IPS-20b (cell line): ENCODE data around the gene C1QL1.

Source experiments
- H3K27ac ChIP-seq: one replicate; pipeline ENCODE4 v1.5.1; 2013; ENCODE audit warnings: low read length
- H3K27me3 ChIP-seq: 2 replicates; pipeline ENCODE4 v1.6.1; 2013; ENCODE audit warnings: mild to moderate bottlenecking, low read length, inconsistent platforms; ENCODE audit not compliant: insufficient read depth
- H3K36me3 ChIP-seq: 2 replicates; pipeline ENCODE4 v1.6.1; 2013; ENCODE audit warnings: low read depth, mild to moderate bottlenecking, inconsistent platforms, low read length, moderate library complexity; ENCODE audit not compliant: insufficient read depth
- H3K4me1 ChIP-seq: 2 replicates; pipeline ENCODE4 v1.6.1; 2013; ENCODE audit warnings: mild to moderate bottlenecking, control low read depth, inconsistent platforms, low read length, moderate library complexity; ENCODE audit not compliant: insufficient read depth
- H3K4me3 ChIP-seq: 2 replicates; pipeline ENCODE4 v1.5.1; 2013; ENCODE audit warnings: mild to moderate bottlenecking, low read length, inconsistent platforms
- H3K9ac ChIP-seq: 2 replicates; pipeline ENCODE4 v1.6.1; 2013; ENCODE audit warnings: low read depth, mild to moderate bottlenecking, inconsistent platforms, low read length, moderate library complexity
- H3K9me3 ChIP-seq: 2 replicates; pipeline ENCODE4 v1.6.1; 2013; ENCODE audit warnings: mild to moderate bottlenecking, low read depth, low read length, inconsistent platforms; ENCODE audit not compliant: insufficient read depth

C1QL1 gene

DNA sequence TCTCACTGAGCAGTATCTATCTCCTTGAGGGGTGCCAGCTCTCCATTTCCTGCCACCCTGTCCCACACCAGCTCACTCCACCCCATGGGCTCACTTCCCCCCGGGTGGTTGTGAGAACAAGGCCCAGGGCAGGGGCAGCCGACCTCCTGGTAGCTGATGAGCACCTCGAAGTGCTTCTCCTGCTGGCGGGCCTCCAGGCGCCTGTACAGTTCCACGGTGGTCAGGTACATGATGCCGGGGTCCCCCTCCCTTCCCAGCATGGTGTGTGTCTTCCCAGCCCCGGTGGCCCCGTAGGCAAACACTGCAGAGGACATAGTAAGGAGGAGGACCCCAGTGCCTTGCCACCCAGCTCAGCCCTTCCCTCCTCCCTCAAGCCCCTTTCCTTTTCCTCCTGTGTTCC is 33.0 kb downstream of the C1QL1 start:
- Histone ChIP-seq H3K36me3 (peaks cover 68% of the 10 kb centered on the region), H3K4me1 (no peaks in the 10 kb centered on the region), H3K4me3 (no peak overlapping the region), H3K27ac (no peak overlapping the region), H3K27me3 (no peaks in the 10 kb centered on the region), H3K9me3 (no peaks in the 10 kb centered on the region), H3K9ac (no peak overlapping the region)

DNA sequence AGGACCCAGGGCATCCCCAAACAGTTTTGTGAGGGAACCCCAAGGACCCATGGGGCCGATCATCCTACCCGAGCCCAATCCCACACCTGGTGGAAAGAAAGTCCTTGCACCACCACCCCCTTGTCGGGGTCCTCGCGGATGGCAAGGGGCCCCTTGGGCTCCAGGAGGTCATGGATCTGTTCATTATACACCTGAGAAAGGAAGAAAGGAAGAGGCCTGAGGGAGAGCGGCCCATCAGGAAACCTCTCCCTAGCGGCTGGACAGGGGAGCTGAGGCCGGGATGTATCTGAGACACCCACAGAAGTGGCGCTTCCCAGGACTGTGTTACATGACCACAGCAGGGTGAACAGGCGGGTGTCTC is 33.4 kb downstream of the C1QL1 start:
- Histone ChIP-seq H3K9me3 (no peaks in the 10 kb centered on the region), H3K9ac (no peak overlapping the region), H3K4me1 (no peaks in the 10 kb centered on the region), H3K27ac (no peak overlapping the region), H3K36me3 (peaks cover 72% of the 10 kb centered on the region), H3K27me3 (no peaks in the 10 kb centered on the region), H3K4me3 (no peak overlapping the region)

DNA sequence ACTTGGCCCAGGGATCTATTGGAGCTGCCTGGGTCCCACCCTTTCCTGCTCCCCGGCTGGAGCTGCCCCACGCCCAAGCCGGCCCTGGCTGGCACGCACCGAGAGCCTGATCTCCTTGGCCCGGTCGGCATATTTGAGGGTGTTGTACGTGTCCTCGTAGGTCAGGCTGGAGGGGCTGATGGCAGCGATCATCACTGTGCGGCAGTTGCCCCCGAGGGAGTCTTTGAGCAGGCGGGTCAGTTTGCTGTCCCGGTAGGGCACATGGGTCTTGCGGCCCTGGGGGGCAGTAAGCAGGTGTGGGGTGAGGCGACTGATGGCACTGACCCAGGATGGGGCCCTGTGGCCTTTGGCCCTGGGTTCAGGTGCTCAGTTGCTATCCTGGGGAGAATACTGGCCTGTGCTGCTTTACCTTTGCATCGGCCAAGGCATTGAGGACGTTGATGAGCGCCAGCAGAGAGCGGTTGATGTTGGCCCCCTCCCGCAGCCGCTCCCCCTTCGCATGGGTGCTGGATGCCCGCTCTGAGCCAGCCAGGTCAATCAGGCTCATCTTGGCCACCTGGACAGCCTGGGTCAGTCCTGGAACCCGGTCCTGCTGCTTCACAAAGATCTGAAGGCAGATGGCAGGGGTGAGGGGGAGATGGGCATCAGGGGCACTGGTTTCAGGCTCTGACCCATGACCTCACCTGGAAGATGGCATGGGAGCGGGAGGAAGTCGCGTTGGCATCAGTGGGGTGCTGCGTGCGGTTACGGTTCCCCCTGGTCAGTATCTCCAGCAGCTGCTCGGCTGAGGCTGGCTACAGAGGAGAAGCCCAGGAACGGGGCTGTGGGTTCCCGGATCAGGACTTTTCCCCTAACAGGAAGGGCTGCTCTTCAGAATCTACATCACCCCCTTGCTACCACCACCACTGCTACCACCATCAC is 34.0 kb downstream of the C1QL1 start:
- Histone ChIP-seq H3K9ac (no peak overlapping the region), H3K4me1 (no peaks in the 10 kb centered on the region), H3K27me3 (no peaks in the 10 kb centered on the region), H3K4me3 (no peak overlapping the region), H3K9me3 (no peaks in the 10 kb centered on the region), H3K36me3 (peaks cover 79% of the 10 kb centered on the region), H3K27ac (no peak overlapping the region)

DNA sequence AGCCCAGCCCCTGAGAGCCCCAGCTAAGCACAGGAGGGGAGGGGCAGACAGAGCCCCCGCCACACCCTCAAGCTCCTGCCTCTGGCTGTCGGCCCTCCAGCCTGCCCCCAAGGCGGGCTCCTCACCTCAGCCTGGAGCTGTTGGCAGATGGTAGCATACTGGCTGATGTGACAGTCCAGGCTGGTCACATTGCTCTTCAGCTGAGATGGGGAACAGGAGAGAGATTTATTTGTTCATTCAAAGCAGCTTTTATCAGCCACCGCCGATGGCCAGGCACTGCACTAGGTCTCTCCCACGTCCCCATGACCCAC is 35.4 kb downstream of the C1QL1 start:
- Histone ChIP-seq H3K9me3 (no peaks in the 10 kb centered on the region), H3K4me1 (no peaks in the 10 kb centered on the region), H3K4me3 (no peak overlapping the region), H3K36me3 (peaks cover 88% of the 10 kb centered on the region), H3K27ac (no peak overlapping the region), H3K27me3 (no peaks in the 10 kb centered on the region), H3K9ac (no peak overlapping the region)

DNA sequence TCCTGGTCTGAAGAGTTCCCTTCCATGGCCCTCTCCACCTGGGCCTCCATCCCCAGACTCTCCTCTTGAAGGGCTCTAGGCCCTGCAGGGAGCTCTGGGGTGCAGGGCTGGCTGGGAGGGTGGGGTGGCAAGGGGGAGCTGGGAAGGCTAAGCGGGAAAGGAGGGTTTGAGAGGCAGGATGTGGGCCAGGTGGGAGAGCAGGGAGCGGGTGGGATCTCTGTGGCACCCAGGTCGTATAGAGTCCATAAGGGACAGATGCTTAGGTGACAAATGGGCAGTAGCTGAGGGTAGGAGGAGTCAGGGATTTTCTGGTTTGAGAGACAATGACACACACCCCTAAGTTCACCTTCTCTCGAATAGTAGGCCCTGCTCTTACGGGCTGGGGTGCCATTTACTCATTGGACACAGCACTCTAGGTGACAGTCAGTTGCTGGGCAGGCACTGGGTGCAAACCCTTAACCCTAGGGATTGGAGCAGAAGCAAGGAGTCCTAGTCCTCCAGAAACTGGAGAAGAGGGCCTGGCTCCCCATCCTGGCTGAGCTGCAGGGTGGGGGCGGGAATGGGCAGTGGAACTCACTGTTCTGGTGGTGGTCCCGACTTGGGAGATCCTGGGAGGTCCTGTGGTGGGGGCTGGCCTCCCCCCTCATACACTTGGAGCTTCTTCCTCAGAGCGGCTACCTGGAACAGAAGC is 35.9 kb downstream of the C1QL1 start:
- Histone ChIP-seq H3K36me3 (peaks cover 91% of the 10 kb centered on the region), H3K9ac (no peak overlapping the region), H3K4me1 (no peaks in the 10 kb centered on the region), H3K27me3 (no peaks in the 10 kb centered on the region), H3K9me3 (no peaks in the 10 kb centered on the region), H3K4me3 (no peak overlapping the region), H3K27ac (no peak overlapping the region)

DNA sequence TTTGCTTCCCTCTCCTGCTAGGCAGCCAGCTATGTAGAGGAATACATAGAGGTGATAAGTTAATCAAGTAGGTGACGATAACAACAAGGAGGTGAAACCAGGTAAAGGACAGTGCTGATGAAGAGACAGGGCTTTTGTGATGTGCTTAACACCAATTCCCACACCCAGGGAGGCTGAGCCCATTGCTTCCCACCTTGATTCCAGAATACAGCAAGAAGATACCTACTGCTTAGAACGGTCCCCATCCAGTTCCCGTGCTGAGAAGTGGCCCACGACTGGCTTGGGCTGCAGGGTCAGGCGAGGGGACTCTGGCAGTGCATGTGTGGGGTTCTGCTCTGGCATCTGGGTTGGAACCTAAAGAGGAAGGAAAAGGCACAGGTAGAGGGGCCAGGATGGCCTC is 36.7 kb downstream of the C1QL1 start:
- no peaks in the 10 kb centered on the region for H3K9me3 ChIP-seq
- H3K4me3 ChIP-seq = no peak overlapping the region
- H3K4me1 ChIP-seq = no peaks in the 10 kb centered on the region
- no peak overlapping the region for H3K27ac ChIP-seq
- peaks cover 97% of the 10 kb centered on the region for H3K36me3 ChIP-seq
- no peak overlapping the region for H3K9ac ChIP-seq
- H3K27me3 ChIP-seq = no peaks in the 10 kb centered on the region

DNA sequence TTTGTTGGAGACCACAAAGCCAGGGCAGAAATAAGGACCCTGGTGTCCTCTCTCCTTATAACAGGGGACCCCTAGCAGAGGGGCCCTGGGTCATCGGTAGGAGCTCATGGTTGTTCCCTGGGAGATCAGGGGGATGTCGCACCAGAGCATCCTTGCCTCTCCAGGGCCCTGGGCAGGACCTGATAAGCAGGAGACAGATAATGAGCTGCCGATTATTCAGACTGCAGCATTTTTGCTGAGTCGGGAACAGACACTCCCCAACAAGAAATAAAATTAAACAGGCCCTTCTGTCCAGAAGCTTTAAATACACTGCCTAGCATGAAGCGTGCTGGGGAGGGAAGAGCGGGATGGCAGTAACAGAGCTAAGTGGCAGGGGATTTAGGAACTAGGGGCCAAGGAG is 37.4 kb downstream of the C1QL1 start:
- Histone ChIP-seq H3K9me3 (no peaks in the 10 kb centered on the region), H3K36me3 (peaks cover 99% of the 10 kb centered on the region), H3K9ac (no peak overlapping the region), H3K4me1 (no peaks in the 10 kb centered on the region), H3K27ac (no peak overlapping the region), H3K27me3 (no peaks in the 10 kb centered on the region), H3K4me3 (no peak overlapping the region)

DNA sequence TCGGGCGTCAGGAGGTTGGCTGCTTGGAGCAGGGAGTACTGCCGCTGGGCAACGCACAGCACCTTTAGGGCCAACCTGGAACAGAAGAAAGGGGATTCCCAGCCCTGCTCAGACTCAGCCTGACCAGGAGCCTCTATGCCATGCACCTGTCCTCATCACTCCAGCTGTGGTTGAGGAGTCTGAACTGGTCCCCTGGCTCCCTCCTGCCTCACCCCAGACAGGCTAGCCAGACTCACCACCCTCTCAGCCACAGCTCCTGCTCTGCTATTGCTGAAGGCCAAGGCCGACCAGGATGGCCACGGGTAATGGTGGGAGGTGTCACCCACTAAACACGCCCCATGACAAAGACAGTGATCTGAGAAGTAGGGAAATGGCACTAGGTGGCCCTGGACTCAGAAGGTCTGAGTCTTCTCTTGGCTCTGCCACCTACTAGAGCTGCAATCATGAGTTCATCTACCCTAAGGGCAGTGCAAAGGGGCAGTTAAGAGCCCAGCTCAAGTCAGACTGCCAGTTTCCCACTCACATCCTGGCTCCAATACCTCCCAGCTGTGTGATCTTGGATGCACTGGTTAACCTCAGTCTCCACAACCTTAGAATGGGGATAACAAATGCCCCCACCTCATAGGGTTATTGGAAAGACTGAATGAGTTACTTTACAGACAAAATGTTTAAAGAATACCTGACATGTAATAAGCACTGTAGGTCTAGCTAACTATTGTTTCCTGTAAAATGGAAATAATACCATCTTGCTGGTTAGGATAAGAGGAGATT is 39.0 kb downstream of the C1QL1 start:
- H3K4me1 ChIP-seq = no peaks in the 10 kb centered on the region
- no peak overlapping the region for H3K27ac ChIP-seq
- H3K27me3 ChIP-seq = no peaks in the 10 kb centered on the region
- H3K36me3 ChIP-seq = peaks cover 85% of the 10 kb centered on the region
- no peak overlapping the region for H3K9ac ChIP-seq
- H3K4me3 ChIP-seq = no peak overlapping the region
- no peaks in the 10 kb centered on the region for H3K9me3 ChIP-seq

DNA sequence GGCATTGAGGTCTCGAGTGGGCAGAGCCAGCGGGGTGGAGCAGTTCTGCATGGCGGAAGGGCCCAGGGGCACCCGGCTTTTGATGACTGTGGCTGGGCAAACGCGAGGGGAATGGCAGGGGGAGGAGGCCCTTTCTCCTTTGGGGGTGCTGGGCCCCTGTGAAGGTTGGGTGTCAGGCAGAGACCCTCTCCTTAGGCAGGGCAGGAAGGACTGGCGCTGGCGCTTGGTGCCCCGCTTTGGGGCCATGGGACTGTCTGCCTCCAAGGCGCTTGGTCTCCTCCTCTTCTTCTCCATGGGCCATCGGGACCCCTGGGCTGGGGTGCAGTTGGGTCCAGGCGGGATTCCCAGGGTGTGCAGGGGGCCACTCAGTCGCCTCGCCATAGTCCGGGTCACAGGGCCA is 40.0 kb downstream of the C1QL1 start:
- no peaks in the 10 kb centered on the region for H3K9me3 ChIP-seq
- H3K27me3 ChIP-seq = no peaks in the 10 kb centered on the region
- no peak overlapping the region for H3K4me3 ChIP-seq
- H3K9ac ChIP-seq = no peak overlapping the region
- no peaks in the 10 kb centered on the region for H3K4me1 ChIP-seq
- H3K36me3 ChIP-seq = peaks cover 76% of the 10 kb centered on the region
- no peak overlapping the region for H3K27ac ChIP-seq

DNA sequence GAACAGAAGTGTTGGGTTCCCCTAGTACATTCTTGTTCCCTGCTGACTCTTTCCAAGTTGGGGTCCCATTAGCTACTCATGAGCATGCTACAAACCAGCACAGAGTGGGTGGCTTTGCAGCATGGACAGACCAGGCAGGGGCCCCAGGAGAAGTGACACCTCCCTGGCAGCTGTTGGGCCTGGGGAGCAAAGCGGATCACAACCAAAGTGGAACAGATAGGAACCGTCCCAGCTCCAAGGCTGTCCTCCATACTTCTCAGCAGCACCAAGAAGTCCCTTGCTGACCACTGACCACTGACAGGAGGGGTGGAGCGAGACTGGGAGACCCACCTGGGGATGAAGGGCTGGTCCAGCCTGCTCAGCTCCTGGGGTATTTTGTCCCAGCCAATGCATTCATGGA is 40.4 kb downstream of the C1QL1 start:
- no peak overlapping the region for H3K9ac ChIP-seq
- H3K27ac ChIP-seq = no peak overlapping the region
- no peak overlapping the region for H3K4me3 ChIP-seq
- H3K4me1 ChIP-seq = no peaks in the 10 kb centered on the region
- H3K27me3 ChIP-seq = no peaks in the 10 kb centered on the region
- no peaks in the 10 kb centered on the region for H3K9me3 ChIP-seq
- peaks cover 72% of the 10 kb centered on the region for H3K36me3 ChIP-seq

DNA sequence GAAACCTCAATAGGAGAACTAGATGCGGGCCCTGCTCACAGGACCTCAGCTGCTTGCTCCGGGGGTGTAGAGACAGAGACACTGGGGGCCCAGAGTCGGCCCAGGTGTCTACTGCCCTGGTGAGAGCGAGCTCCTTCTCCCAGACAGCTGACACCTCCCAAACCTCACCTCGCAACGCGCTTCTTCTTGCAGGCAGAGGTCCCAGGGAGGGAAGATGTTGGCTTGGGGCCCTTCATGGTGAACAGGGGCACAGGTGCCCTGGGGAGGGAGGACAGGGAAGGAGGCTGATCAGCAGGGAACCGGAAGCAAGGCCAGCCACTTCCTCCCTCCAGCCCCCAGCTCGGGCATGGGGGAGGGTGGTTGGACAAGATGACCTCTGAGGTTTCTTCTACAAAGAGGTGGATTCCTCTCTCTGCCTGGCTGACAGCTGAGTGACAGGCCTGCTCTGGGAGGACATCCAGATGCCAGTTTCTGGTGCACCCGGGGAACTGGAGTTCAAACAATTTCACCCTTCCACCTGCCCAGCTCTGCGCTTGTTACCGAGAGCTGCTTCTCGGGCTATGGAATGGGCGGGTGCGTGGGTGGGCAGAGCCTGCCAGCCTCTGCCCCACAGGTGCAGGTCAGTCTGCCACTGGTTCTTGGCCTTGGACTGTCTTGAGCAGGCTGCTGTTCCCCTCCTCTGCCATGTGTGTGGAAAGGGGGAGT is 41.1 kb downstream of the C1QL1 start:
- peaks cover 65% of the 10 kb centered on the region for H3K36me3 ChIP-seq

More for the DNA sequence above, 41.1 kb downstream of the C1QL1 start:
- Histone ChIP-seq H3K27me3 (no peaks in the 10 kb centered on the region), H3K4me1 (no peaks in the 10 kb centered on the region), H3K9me3 (no peaks in the 10 kb centered on the region), H3K4me3 (no peak overlapping the region), H3K9ac (no peak overlapping the region), H3K27ac (no peak overlapping the region)
